Lung (tissue), 12 donors: ENCODE data around the gene LY6G5B. TPM values are rescaled to one million over a fixed set of nuclear protein-coding genes. Genes with fewer than 3 reads are reported as not detected.

Experiments used
- ATAC-seq: fragments of 200-7000 bp; cut with Tn5 transposase; one replicate; pipeline ENCODE4 v1.9.1; 2020; ENCODE audit warnings: moderate number of reproducible peaks; ENCODE audit not compliant: insufficient read depth, low FRiP score
- DNase-seq, 3 donors: peaks; one replicate each; pipeline ENCODE4 v3.0.0-alpha.2; 2013 to 2017
- H3K27ac ChIP-seq, 2 donors: one replicate each; pipeline ENCODE4 v1.5.1; 2013; ENCODE audit warnings: mild to moderate bottlenecking in 2 of 2, moderate library complexity in 2 of 2, control low read depth in 1 of 2, inconsistent platforms in 1 of 2, low read depth in 1 of 2, low read length in 1 of 2
- H3K27me3 ChIP-seq, 3 donors: one replicate each; pipeline ENCODE4 v1.5.1; 2013; ENCODE audit warnings: low read length in 2 of 3; ENCODE audit not compliant: control insufficient read depth in 3 of 3, insufficient read depth in 3 of 3
- H3K36me3 ChIP-seq, 4 donors: one replicate each; pipeline ENCODE4 v1.5.1; 2013; ENCODE audit warnings: low read length in 4 of 4, mild to moderate bottlenecking in 1 of 4, moderate library complexity in 1 of 4; ENCODE audit not compliant: control insufficient read depth in 4 of 4, insufficient read depth in 4 of 4
- H3K4me1 ChIP-seq, 5 donors: one replicate each; pipeline ENCODE4 v1.5.1; 2013; ENCODE audit warnings: low read length in 5 of 5, mild to moderate bottlenecking in 2 of 5, moderate library complexity in 1 of 5; ENCODE audit not compliant: control insufficient read depth in 5 of 5, insufficient read depth in 5 of 5
- H3K4me3 ChIP-seq: one replicate; pipeline ENCODE4 v1.5.1; 2013; ENCODE audit warnings: mild to moderate bottlenecking, control low read depth, moderate library complexity
- H3K9ac ChIP-seq, 2 donors: one replicate each; pipeline ENCODE4 v1.5.1; 2013; ENCODE audit warnings: low read length in 2 of 2, control low read depth in 1 of 2; ENCODE audit not compliant: insufficient read depth in 1 of 2
- H3K9me3 ChIP-seq, 4 donors: one replicate each; pipeline ENCODE4 v1.5.1; 2013; ENCODE audit warnings: low read length in 3 of 4, mild to moderate bottlenecking in 1 of 4, moderate library complexity in 1 of 4; ENCODE audit not compliant: control insufficient read depth in 4 of 4, insufficient read depth in 3 of 4
- WGBS, 2 donors: extraction: QIAGEN DNeasy Blood & Tissue Kit; methylation state at CpG; one replicate each; pipeline ENCODE4 v1.1.7; 2013; 5-methylcytosine and 5-hydroxymethylcytosine counted together
- polyA plus RNA-seq, 2 donors: library from polyadenylated mRNA; stranded (reverse); fragments of 200-250 nt; gene quantifications; one replicate each; pipeline ENCODE4 v1.2.1, GENCODE V29; 2013
- total RNA-seq, 2 donors: library from RNA; depleted of rRNA in 1 of 2; stranded (reverse); fragments of >200 nt in 1 of 2; gene quantifications; one replicate each; pipeline ENCODE4 v1.2.1, GENCODE V29; 2014 to 2021
- TF ChIP-seq, protein P1 (sequence below): IDR thresholded peaks from 2 replicates; pipeline ENCODE4 v1.5.1; 2012; ENCODE audit warnings: mild to moderate bottlenecking; ENCODE audit errors: control extremely low read depth, extremely low read depth
- donor health status: control.
- donor health status: control.
- donor health status: Bipolar disorder and iron deficiency.
- donor health status: healthy.
- donor health status: DM: yes; HTN: yes; CAD: no.

LY6G5B gene
- total and polyA plus RNA-seq, 4 donors, result 5.7 to 13.7 (median 8.2) TPM

DNA sequence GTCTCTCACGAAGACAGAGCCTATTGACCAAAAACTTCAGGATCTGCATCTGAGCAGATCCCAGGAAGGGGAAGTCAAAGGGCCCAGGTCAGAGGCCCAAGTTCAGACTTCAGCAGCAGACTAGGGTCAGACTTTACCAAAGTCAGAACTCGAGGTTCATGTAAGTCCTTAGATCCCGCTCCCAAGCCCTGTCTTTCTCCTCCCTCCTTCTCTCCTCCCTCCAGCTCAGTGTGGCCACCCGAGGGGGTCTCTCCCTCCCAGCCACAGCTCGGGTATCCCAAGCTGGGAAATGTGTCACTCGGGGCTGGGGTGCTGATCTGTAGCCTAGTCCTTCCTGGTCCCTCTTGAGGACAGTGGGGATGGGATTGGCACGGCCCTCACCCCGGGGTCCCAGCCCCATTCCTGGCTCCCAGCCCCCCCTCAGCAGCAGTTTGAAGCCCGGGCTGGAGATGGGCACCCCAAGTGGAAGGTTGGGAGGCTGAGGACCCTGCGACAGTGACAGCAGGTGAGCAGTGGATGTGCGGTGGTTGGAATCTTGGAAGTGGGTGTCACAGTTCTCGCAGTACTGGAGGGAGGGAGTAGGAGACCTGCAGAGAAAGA is 7.6 kb upstream of the LY6G5B start:
- no peaks in the 10 kb centered on the region for H3K27me3 ChIP-seq
- no peaks in the 10 kb centered on the region for H3K9me3 ChIP-seq
- no peak for DNase-seq
- H3K4me3 ChIP-seq, result no peak overlapping the region
- H3K9ac ChIP-seq, result no peak overlapping the region
- peaks cover 3 to 18% (median 10%) of the 10 kb centered on the region in 4 donors for H3K36me3 ChIP-seq
- WGBS, 2 donors, result 87 to 89% methylated on average over 10 to 12 of the region's 12 CpGs
- TF ChIP-seq, protein P1, sequence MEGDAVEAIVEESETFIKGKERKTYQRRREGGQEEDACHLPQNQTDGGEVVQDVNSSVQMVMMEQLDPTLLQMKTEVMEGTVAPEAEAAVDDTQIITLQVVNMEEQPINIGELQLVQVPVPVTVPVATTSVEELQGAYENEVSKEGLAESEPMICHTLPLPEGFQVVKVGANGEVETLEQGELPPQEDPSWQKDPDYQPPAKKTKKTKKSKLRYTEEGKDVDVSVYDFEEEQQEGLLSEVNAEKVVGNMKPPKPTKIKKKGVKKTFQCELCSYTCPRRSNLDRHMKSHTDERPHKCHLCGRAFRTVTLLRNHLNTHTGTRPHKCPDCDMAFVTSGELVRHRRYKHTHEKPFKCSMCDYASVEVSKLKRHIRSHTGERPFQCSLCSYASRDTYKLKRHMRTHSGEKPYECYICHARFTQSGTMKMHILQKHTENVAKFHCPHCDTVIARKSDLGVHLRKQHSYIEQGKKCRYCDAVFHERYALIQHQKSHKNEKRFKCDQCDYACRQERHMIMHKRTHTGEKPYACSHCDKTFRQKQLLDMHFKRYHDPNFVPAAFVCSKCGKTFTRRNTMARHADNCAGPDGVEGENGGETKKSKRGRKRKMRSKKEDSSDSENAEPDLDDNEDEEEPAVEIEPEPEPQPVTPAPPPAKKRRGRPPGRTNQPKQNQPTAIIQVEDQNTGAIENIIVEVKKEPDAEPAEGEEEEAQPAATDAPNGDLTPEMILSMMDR, result no peak
- ATAC-seq, result no peak
- no peak overlapping the region for H3K27ac ChIP-seq
- peaks cover 8 to 57% (median 16%) of the 10 kb centered on the region in 5 donors for H3K4me1 ChIP-seq

- Histone ChIP-seq H3K4me1 (peaks cover 8 to 54% (median 16%) of the 10 kb centered on the region in 5 donors), H3K9me3 (no peaks in the 10 kb centered on the region), H3K27ac (peak overlapping the region; percentile 38 to 96), H3K4me3 (no peak overlapping the region), H3K36me3 (peaks cover 0 to 22% (median 14%) of the 10 kb centered on the region in 4 donors), H3K9ac (peak overlapping the region; percentile 4 to 84), H3K27me3 (no peaks in the 10 kb centered on the region)
- 62% methylated on average over 9 of the region's 9 CpGs for WGBS, 2 donors
- no peak for ATAC-seq
- TF ChIP-seq, protein P1, result no peak
- no peak for DNase-seq
Observed at GRCh38 chr6:31663126-31663960, 6.4 kb upstream of the LY6G5B start.

- no peaks in the 10 kb centered on the region for H3K27me3 ChIP-seq
- peak overlapping the region; percentile 50 for H3K4me3 ChIP-seq
- DNase-seq (peak in 2 of 3 donors; percentile 23 to 43), ATAC-seq (no peak)
- H3K27ac ChIP-seq, result peak overlapping the region; percentile 89 to 96
- peaks cover 3 to 45% (median 16%) of the 10 kb centered on the region in 5 donors for H3K4me1 ChIP-seq
- 21 to 31% methylated on average over 17 of the region's 17 CpGs for WGBS, 2 donors
- TF ChIP-seq, protein P1, result no peak
- no peaks in the 10 kb centered on the region for H3K9me3 ChIP-seq
- peaks cover 7 to 30% (median 20%) of the 10 kb centered on the region in 4 donors for H3K36me3 ChIP-seq
- H3K9ac ChIP-seq, result peak overlapping the region; percentile 81 to 84
Observed at GRCh38 chr6:31663961-31664789, 5.6 kb upstream of the LY6G5B start.
